ENCODE results near the gene ALKBH8. TPM values are rescaled to one million over a fixed set of nuclear protein-coding genes. Genes with fewer than 3 reads are reported as not detected.
"Not testable (repeated sequence)": the region's sequence is repeated elsewhere in the genome, so short reads cannot be mapped to it uniquely, and the experiment has no call there.

Gene ALKBH8
- total RNA-seq, 2 donors from 2014 or later: 8.5 to 9.3 TPM

DNA sequence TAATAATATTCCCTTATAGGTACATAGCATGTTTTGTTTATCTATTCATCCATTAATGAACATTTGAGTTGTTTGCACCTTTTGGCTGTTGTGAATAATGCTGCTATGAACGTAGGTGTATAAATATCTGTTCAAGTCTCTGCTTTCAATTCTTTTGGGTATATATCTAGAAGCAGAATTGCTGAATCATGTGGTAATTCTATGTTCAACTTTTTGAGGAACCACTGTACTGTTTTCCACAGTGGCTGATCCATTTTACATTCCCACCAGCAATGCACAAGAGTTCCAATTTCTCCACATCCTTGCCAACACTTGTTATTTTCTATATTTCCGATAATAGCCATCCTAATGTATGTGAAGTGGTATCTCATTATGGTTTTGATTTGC, 56.7 kb downstream of the ALKBH8 start:
- no peaks in the 10 kb centered on the region for H3K27me3 Mint-ChIP-seq
- H3K27ac Mint-ChIP-seq: no peak overlapping the region
- no peak for DNase-seq (ENCODE audit: low spot score)
- ATAC-seq: no peak
- H3K36me3 Mint-ChIP-seq: peaks cover 11% of the 10 kb centered on the region
- H3K4me1 Mint-ChIP-seq (ENCODE audit: low read depth in 2 of 2): no peaks in the 10 kb centered on the region
- no peak overlapping the region for H3K4me3 Mint-ChIP-seq
- H3K9me3 Mint-ChIP-seq: no peaks in the 10 kb centered on the region

DNA sequence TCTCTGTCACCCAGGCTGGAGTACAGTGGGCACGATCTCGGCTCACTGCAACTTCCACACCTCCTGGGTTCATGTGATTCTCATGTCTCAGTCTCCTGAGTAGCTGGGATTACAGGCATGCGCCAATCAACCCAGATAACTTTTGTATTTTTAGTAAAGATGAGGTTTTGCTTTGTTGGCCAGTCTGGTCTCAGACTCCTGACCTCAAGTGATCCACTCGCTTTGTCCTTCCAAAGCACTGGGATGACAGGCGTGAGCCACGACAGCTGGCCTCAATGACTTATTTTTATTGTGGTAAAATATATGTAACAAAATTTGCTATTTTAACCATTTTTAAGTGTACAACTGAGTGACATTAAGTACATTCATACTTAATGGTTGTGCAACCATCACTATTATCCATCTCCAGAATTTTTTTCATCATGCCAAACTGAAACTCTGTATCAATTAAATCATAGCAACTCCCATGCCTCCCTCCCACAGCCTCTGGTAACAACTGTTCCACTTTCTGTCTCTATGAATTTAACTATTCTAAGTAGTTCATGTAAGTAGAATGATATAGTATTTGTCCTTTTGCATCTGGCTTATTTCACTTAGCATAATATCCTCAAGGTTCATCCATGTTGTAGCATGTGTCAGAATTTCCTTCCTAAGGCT, 57.2 kb downstream of the ALKBH8 start:
- Mint-ChIP-seq H3K9me3 (no peaks in the 10 kb centered on the region), H3K36me3 (peaks cover 15% of the 10 kb centered on the region), H3K4me3 (no peak overlapping the region), H3K27me3 (no peaks in the 10 kb centered on the region), H3K4me1 (ENCODE audit: low read depth in 2 of 2) (no peaks in the 10 kb centered on the region), H3K27ac (no peak overlapping the region)
- ATAC-seq: no peak
- no peak for DNase-seq (ENCODE audit: low spot score)

DNA sequence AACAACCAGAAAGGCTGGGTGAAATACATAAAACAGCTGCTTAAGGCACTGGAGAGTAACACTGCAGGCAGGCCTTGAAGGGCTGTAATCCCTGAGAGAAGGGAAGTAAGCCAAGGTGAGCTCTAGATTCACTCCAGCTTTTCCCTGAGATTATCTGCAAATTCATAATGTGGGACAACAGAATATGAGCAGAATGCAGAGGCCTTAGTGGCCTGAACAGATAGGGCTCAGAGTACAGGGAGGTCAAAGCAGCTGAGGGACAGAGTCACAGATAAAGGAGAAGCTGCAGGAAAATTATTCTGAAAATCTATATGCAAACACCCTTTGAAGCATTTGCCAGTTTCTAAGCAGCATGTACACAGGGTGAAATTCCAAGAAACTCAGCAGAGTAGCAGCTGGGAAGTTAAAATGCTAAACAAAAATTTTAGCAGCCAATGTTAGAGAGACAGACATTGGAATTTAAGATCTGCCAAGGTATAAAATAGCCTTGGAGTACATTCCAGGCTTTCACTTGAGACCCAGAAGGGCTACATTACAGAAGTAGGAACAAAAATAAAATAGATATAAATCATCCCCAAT, 59.8 kb downstream of the ALKBH8 start:
- no peaks in the 10 kb centered on the region for H3K27me3 Mint-ChIP-seq
- peaks cover 34% of the 10 kb centered on the region for H3K36me3 Mint-ChIP-seq
- no peak overlapping the region for H3K27ac Mint-ChIP-seq
- H3K9me3 Mint-ChIP-seq: no peaks in the 10 kb centered on the region
- ATAC-seq (no peak), DNase-seq (ENCODE audit: low spot score) (no peak)
- no peaks in the 10 kb centered on the region for H3K4me1 Mint-ChIP-seq (ENCODE audit: low read depth in 2 of 2)
- H3K4me3 Mint-ChIP-seq: no peak overlapping the region

DNA sequence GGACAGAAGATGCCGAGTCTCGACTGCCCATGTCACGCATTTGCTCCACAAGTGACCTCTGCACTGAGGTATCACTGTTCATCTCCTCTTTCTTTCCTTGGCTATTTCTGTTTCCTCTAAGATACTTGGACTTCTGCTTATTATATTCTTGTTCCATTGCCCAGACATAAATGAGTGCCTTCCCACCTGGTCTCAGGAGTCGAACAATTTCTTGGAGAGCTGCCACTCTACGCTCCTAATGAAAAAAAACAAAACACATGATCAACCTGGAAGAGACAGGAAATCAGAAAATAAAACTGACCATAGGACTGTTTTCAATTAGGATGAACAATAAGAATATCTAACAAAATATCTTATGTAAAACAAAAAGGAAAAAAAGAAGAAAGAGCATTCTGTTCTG, 60.6 kb downstream of the ALKBH8 start:
- DNase-seq (ENCODE audit: low spot score) (no peak), ATAC-seq (no peak)
- H3K36me3 Mint-ChIP-seq: peaks cover 34% of the 10 kb centered on the region
- H3K27ac Mint-ChIP-seq: no peak overlapping the region
- no peak overlapping the region for H3K4me3 Mint-ChIP-seq
- H3K9me3 Mint-ChIP-seq: no peaks in the 10 kb centered on the region
- H3K27me3 Mint-ChIP-seq: no peaks in the 10 kb centered on the region
- H3K4me1 Mint-ChIP-seq (ENCODE audit: low read depth in 2 of 2): no peaks in the 10 kb centered on the region

DNA sequence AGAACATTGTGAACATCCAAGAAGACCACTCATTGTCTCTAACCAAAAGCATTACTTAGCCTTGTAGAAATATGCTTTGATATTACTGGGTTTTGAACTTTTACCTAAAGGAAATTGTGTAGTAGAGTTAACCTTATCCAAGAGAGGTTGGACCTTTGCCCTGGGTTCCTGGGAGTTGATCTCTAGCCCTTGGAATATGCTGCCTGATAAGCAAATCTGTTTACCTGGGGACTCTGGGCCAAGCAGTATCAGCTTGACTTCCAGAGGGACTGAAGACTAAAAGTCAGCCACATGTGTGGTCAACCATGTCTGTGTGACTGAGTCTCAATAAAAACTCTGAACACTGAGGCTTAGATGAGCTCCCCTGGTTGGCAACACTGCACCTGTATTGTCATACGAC, 63.8 kb downstream of the ALKBH8 start:
- no peak for DNase-seq (ENCODE audit: low spot score)

GRCh38 chr11:107497371-107497770, 68.2 kb downstream of the ALKBH8 start:
- Mint-ChIP-seq H3K27me3 (peaks cover 5 to 12% of the 10 kb centered on the region in 2 donors), H3K36me3 (peaks cover 10% of the 10 kb centered on the region)
- not testable (repeated sequence) for H3K4me3 Mint-ChIP-seq; ATAC-seq; H3K27ac Mint-ChIP-seq; H3K9me3 Mint-ChIP-seq; DNase-seq (ENCODE audit: low spot score); H3K4me1 Mint-ChIP-seq (ENCODE audit: low read depth in 2 of 2)

More for the DNA sequence above, 63.8 kb downstream of the ALKBH8 start:
- no peaks in the 10 kb centered on the region for H3K27me3 Mint-ChIP-seq
- peaks cover 34% of the 10 kb centered on the region for H3K36me3 Mint-ChIP-seq
- no peaks in the 10 kb centered on the region for H3K4me1 Mint-ChIP-seq (ENCODE audit: low read depth in 2 of 2)
- H3K27ac Mint-ChIP-seq: no peak overlapping the region
- no peaks in the 10 kb centered on the region for H3K9me3 Mint-ChIP-seq
- H3K4me3 Mint-ChIP-seq: no peak overlapping the region
- no peak for ATAC-seq

DNA sequence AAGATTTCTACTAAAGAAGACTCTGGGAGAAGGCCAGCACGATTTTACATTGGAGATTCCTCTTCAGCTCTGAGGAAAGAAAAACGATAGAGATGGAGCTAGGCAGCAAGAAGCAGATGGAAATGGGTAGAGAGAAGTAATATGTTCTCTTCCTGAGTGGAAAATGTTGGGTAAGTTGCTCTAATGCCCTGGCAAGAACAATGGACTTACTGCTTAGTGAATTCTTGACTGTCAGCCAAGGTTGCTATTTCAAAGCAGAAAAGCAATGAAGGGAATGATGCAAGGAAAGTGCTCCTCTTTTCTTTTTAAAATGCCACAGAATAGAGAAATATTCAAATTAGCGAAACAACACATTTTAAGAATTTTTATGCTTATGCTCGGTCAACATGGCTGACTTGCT, 69.5 kb downstream of the ALKBH8 start:
- Mint-ChIP-seq H3K27me3 (peaks cover 5 to 12% of the 10 kb centered on the region in 2 donors), H3K36me3 (peaks cover 2% of the 10 kb centered on the region), H3K9me3 (no peaks in the 10 kb centered on the region), H3K27ac (no peak overlapping the region), H3K4me3 (no peak overlapping the region), H3K4me1 (ENCODE audit: low read depth in 2 of 2) (no peaks in the 10 kb centered on the region)
- no peak for ATAC-seq
- no peak for DNase-seq (ENCODE audit: low spot score)

- DNase-seq (ENCODE audit: low spot score): no peak
- no peaks in the 10 kb centered on the region for H3K4me1 Mint-ChIP-seq (ENCODE audit: low read depth in 2 of 2)
- no peak overlapping the region for H3K4me3 Mint-ChIP-seq
- no peaks in the 10 kb centered on the region for H3K9me3 Mint-ChIP-seq
- peaks cover 10 to 21% of the 10 kb centered on the region in 2 donors for H3K27me3 Mint-ChIP-seq
- ATAC-seq: no peak
- no peak overlapping the region for H3K27ac Mint-ChIP-seq
- H3K36me3 Mint-ChIP-seq: no peaks in the 10 kb centered on the region
Measured at GRCh38 chr11:107494055-107494454, 71.5 kb downstream of the ALKBH8 start.

- H3K36me3 Mint-ChIP-seq: no peaks in the 10 kb centered on the region
- H3K4me3 Mint-ChIP-seq: no peak overlapping the region
- no peak for DNase-seq (ENCODE audit: low spot score)
- H3K27me3 Mint-ChIP-seq: peaks cover 17 to 25% of the 10 kb centered on the region in 2 donors
- H3K4me1 Mint-ChIP-seq (ENCODE audit: low read depth in 2 of 2): no peaks in the 10 kb centered on the region
- no peak for ATAC-seq
- H3K9me3 Mint-ChIP-seq: no peaks in the 10 kb centered on the region
- H3K27ac Mint-ChIP-seq: no peak overlapping the region
Measured at GRCh38 chr11:107493117-107493516, 72.4 kb downstream of the ALKBH8 start.

GRCh38 chr11:107490836-107491235, 74.7 kb downstream of the ALKBH8 start:
- no peak for ATAC-seq
- Mint-ChIP-seq H3K4me3 (no peak overlapping the region), H3K27ac (no peak overlapping the region), H3K9me3 (no peaks in the 10 kb centered on the region), H3K4me1 (ENCODE audit: low read depth in 2 of 2) (no peaks in the 10 kb centered on the region), H3K27me3 (peaks cover 17 to 35% of the 10 kb centered on the region in 2 donors), H3K36me3 (no peaks in the 10 kb centered on the region)
- no peak for DNase-seq (ENCODE audit: low spot score)

DNA sequence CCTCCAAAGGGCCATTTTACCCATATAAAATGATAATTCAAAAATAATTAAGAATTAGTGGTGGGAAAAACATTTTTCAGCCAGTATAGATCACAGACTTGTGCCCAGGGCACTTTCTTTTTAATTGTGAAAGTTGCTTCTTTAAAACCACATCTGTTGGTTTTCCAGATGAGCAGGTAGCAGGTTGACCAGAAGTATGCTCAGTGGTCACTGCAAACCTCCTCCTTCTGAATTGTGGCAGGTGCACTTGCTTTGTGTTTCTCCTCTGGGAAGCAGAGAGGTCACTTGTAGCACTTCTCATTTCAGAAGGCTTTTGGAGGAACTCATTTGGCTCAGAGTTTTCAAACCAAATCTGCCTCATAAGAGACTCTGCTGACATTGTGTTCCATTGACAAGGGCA, 83.3 kb downstream of the ALKBH8 start:
- Mint-ChIP-seq H3K27me3 (peaks cover 12 to 56% of the 10 kb centered on the region in 2 donors), H3K9me3 (no peaks in the 10 kb centered on the region)
- no peak for ATAC-seq

DNA sequence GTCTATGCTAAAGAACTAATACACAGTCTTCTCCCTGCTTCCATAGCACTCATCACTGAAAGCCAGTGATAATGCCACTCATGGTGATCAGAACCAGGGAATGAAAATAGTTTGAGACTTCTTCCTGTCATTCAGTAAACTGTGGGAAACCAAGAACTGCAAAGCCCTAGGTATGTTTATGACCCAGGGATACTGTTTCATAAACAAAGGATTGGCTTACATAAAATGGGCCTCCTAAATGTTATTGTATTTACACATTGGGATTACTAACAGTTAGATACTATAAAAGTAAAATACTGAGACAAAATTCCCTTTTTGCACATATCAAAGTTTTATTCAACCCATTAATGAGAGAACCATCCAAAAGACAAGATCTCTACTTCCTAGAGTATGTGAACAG, 86.6 kb downstream of the ALKBH8 start:
- Mint-ChIP-seq H3K36me3 (no peaks in the 10 kb centered on the region), H3K4me3 (no peak overlapping the region), H3K27me3 (peaks cover 25 to 69% of the 10 kb centered on the region in 2 donors), H3K27ac (no peak overlapping the region), H3K4me1 (ENCODE audit: low read depth in 2 of 2) (no peaks in the 10 kb centered on the region), H3K9me3 (no peaks in the 10 kb centered on the region)
- ATAC-seq (no peak), DNase-seq (ENCODE audit: low spot score) (no peak)

More for the DNA sequence above, 83.3 kb downstream of the ALKBH8 start:
- no peak for DNase-seq (ENCODE audit: low spot score)
- Mint-ChIP-seq H3K4me1 (ENCODE audit: low read depth in 2 of 2) (no peaks in the 10 kb centered on the region), H3K27ac (no peak overlapping the region), H3K36me3 (no peaks in the 10 kb centered on the region), H3K4me3 (no peak overlapping the region)

- no peaks in the 10 kb centered on the region for H3K9me3 Mint-ChIP-seq
- no peaks in the 10 kb centered on the region for H3K36me3 Mint-ChIP-seq
- H3K4me1 Mint-ChIP-seq (ENCODE audit: low read depth in 2 of 2): no peaks in the 10 kb centered on the region
- DNase-seq (ENCODE audit: low spot score) (no peak), ATAC-seq (no peak)
- no peak overlapping the region for H3K27ac Mint-ChIP-seq
- H3K27me3 Mint-ChIP-seq: peaks cover 32 to 64% of the 10 kb centered on the region in 2 donors
- no peak overlapping the region for H3K4me3 Mint-ChIP-seq
Measured at GRCh38 chr11:107477820-107478219, 87.7 kb downstream of the ALKBH8 start.

GRCh38 chr11:107473792-107474191, 91.7 kb downstream of the ALKBH8 start:
- Mint-ChIP-seq H3K36me3 (no peaks in the 10 kb centered on the region), H3K9me3 (no peaks in the 10 kb centered on the region), H3K4me3 (no peak overlapping the region), H3K27ac (no peak overlapping the region), H3K27me3 (peaks cover 46 to 76% of the 10 kb centered on the region in 2 donors), H3K4me1 (ENCODE audit: low read depth in 2 of 2) (no peaks in the 10 kb centered on the region)
- DNase-seq (ENCODE audit: low spot score) (no peak), ATAC-seq (no peak)

DNA sequence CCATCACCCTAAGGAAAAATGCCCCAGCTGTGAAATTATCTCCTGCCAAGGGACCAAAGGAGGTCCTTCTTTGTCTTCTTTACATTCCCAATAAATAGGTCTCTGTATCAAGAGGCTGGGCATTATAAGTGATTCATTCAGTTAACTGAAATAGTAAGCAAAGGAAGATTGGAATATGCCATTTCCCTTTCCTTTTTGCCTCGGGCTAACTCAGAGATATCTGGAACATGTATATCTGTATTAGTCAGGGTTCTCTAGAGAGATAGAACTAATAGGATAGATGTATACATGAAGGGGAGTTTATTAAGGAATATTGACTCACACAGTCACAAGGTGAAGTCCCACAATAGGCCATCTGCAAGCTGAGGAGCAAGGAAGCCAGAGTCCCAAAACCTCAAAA, 92.6 kb downstream of the ALKBH8 start:
- H3K27me3 Mint-ChIP-seq: peaks cover 51 to 71% of the 10 kb centered on the region in 2 donors

More for the DNA sequence above, 92.6 kb downstream of the ALKBH8 start:
- Mint-ChIP-seq H3K27ac (no peak overlapping the region), H3K36me3 (no peaks in the 10 kb centered on the region), H3K4me1 (ENCODE audit: low read depth in 2 of 2) (no peaks in the 10 kb centered on the region), H3K9me3 (no peaks in the 10 kb centered on the region), H3K4me3 (no peak overlapping the region)
- DNase-seq (ENCODE audit: low spot score) (no peak), ATAC-seq (no peak)

Measured in natural killer cell treated with Interleukin-12 subunit alpha and Interleukin-12 subunit beta and Interleukin-15 and Interleukin-18, amount 100 ng/mL, for 72 hours (primary cell).